BJ (cell line): Measurements from ENCODE around the gene RAB8B. TPM values are rescaled to one million over a fixed set of nuclear protein-coding genes. Genes with fewer than 3 reads are reported as not detected.
A peak's percentile ranks its signal among the peaks of the same experiment; 100 is the strongest.

ENCODE experiments used
- CTCF ChIA-PET: fragments of 350-600 bp; formaldehyde crosslinking; extraction: SDS; loops from one replicate; lab custom pipeline; 2021; ENCODE audit warnings: antibody characterized with exemption, inconsistent platforms; lab: Yijun Ruan, JAX
- POLR2A ChIA-PET: fragments of 300-600 bp; sonication (Branson Sonifier 250); formaldehyde crosslinking; extraction: SDS; loops from one replicate; lab custom pipeline; 2021; ENCODE audit warnings: antibody characterized with exemption; lab: Charles Lee
- DNase-seq: peaks from one replicate; pipeline ENCODE4 v3.0.0-alpha.2; 2011; ENCODE audit warnings: low read depth
- H3K27me3 ChIP-seq: 2 replicates; pipeline ENCODE4 v1.6.0; 2011; ENCODE audit warnings: low read length; ENCODE audit not compliant: control insufficient read depth, insufficient read depth
- H3K36me3 ChIP-seq: 2 replicates; pipeline ENCODE4 v1.5.1; 2011; ENCODE audit warnings: low read length; ENCODE audit not compliant: control insufficient read depth, insufficient read depth
- H3K4me3 ChIP-seq: 2 replicates; pipeline ENCODE4 v1.5.1; 2011; ENCODE audit warnings: low read depth, mild to moderate bottlenecking, control low read depth, low read length
- polyA plus RNA-seq: library from polyadenylated mRNA; depleted of rRNA; stranded (reverse); fragments of >200 nt; gene quantifications from 2 replicates; pipeline ENCODE4 v1.2.3, GENCODE V29; 2011
- TF ChIP-seq, protein P1 (sequence below): IDR thresholded peaks from 2 replicates; pipeline ENCODE4 v1.5.1; 2011; ENCODE audit warnings: low read depth, mild to moderate bottlenecking, control low read depth, inconsistent platforms, low read length, moderate library complexity; ENCODE audit not compliant: insufficient read depth

RAB8B gene
- polyA plus RNA-seq, 1 experiment: 16.4 TPM

DNA sequence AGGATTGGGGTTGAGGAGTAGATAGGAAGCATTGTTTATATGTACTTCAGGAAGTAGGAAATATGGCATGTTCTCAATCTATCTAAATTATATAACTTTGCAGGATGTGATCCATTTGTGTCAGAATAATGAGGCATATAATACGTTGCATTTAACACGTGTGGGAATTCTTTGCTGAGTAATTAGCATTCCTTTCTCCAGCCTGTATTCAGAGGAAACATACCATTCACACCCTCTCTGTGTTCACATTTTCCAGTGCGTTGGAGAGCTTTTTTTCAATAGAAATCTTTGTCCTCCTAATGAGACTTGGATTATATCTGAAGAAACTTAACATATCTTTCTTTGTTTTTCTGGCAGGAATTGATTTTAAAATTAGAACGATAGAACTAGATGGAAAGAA is 55.0 kb downstream of the RAB8B start:
- ChIA-PET POLR2A (interaction anchor here (0.6 kb wide), 1 partner anchor 457 kb away, joined by 4 read pairs; no protein-coding TSS in a partner anchor), CTCF (no interaction called here)
- Histone ChIP-seq H3K27me3 (no peaks in the 10 kb centered on the region), H3K36me3 (no peaks in the 10 kb centered on the region), H3K4me3 (no peak overlapping the region)
- TF ChIP-seq, protein P1, sequence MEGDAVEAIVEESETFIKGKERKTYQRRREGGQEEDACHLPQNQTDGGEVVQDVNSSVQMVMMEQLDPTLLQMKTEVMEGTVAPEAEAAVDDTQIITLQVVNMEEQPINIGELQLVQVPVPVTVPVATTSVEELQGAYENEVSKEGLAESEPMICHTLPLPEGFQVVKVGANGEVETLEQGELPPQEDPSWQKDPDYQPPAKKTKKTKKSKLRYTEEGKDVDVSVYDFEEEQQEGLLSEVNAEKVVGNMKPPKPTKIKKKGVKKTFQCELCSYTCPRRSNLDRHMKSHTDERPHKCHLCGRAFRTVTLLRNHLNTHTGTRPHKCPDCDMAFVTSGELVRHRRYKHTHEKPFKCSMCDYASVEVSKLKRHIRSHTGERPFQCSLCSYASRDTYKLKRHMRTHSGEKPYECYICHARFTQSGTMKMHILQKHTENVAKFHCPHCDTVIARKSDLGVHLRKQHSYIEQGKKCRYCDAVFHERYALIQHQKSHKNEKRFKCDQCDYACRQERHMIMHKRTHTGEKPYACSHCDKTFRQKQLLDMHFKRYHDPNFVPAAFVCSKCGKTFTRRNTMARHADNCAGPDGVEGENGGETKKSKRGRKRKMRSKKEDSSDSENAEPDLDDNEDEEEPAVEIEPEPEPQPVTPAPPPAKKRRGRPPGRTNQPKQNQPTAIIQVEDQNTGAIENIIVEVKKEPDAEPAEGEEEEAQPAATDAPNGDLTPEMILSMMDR: no peak
- DNase-seq: no peak

DNA sequence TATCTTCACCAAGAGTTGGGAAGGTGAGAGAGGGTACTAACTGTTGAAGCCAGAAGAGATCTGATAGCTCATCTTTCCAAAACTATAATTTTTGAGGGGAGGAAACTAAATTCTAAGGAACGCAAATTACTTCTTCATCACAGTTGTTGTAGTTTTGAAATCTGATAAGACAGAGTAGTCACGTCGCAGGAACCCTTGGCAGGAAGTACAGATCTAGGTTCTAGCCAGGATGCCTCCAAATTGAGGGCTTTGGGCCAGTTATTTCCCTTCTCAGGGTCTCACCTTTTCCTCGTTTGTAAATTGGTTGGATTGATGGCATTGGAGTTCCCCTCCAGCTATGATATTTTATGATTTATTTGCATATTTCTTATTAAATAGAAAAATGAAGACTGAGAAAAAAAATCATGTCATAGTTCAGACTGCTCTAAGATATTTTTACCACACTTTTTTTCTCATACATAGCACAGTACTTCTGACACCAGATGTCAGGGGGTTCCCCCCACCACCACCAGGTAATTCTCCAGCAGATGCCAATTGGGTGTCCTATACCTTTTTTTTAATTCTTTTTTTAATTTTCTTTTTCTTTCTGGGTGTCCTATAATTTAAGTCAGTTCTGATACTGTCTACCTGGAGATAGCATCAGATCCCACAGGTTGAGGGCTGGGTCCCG is 55.7 kb downstream of the RAB8B start:
- no peak overlapping the region for H3K4me3 ChIP-seq
- TF ChIP-seq, protein P1: no peak
- DNase-seq: no peak
- no peaks in the 10 kb centered on the region for H3K27me3 ChIP-seq
- ChIA-PET CTCF (interaction anchor here (0.6 kb wide), 1 partner anchor 51 kb away, joined by 3 read pairs; no protein-coding TSS in a partner anchor), POLR2A (no interaction called here)
- H3K36me3 ChIP-seq: no peaks in the 10 kb centered on the region

DNA sequence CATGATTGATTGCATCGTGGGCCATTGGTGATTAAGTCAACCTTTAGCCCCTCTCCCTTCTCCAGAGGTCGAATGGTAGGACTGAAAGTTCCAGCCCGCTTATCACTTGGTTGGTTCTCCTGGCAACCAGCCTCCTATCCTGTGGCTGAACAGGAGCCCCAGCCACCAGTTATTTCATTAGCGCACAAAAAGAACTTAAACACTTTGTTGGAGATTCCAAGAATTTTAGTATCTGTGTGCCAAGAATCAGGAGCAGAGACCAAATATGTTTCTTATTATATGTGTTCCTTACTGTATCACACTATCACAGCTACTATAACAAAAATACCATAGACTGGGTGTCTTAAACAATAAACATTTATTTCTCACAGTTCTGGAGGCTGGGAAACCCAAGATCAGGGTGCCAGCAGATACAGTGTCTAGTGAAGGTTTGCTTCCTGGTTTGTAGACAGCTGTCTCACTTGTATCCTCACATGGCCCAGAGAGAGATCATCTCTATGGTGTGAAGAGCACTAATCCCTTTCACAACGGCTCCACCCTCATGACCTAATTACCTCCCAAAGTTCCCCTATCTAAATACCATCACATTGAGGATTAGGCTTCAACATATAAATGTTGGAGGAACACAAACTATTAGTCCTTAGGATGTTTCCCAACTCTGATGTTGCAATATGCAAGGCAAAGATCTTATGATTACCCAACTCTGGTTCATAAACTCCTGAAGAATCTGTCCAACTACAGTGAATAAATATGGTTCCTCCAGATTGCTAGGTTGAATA is 57.5 kb downstream of the RAB8B start:
- peak; percentile 80 for DNase-seq
- H3K36me3 ChIP-seq: no peaks in the 10 kb centered on the region
- H3K4me3 ChIP-seq: no peak overlapping the region
- H3K27me3 ChIP-seq: no peaks in the 10 kb centered on the region
- ChIA-PET POLR2A (no interaction called here), CTCF (interaction anchor here (0.5 to 2.1 kb wide), 3 partner anchors 96 to 198 kb away, joined by 3 to 4 read pairs (median 4); no protein-coding TSS in a partner anchor)
- TF ChIP-seq, protein P1: no peak

DNA sequence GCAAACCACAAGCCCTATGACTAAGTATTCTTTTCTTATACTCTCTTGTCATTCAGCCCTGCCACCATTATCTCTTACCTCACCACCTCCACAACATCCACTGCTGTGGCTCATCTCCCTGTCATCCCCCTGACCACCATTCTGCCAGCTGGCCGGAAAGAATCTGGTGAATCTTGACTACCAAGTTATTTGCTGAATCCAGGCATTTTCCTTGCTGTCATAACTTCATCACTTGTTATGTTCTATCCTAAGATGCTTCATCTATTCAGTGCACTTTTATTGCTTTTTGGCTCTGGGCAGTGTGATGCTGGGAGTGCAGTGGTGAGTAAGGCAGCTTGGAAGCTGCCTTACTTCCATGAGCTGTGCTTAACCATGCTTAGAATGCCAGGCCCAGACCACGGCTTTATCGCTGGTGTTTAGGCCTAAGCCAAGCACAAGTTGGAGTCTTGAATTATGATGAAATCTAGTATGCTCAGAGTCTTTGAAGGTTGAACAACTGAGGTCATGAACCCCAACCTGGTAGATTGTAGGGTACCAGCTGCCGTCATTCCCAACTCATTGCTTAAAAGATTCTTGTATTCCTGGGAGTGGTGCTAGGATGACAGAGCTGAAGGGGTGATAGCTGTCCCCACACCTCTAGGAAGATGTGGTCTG is 61.0 kb downstream of the RAB8B start:
- TF ChIP-seq, protein P1: no peak
- CTCF ChIA-PET: no interaction called here
- POLR2A ChIA-PET: interaction anchor here (0.8 kb wide), 1 partner anchor 205 kb away, joined by 3 read pairs; no protein-coding TSS in a partner anchor
- Histone ChIP-seq H3K4me3 (no peak overlapping the region), H3K27me3 (no peaks in the 10 kb centered on the region), H3K36me3 (no peaks in the 10 kb centered on the region)
- DNase-seq: peak; percentile 95

DNA sequence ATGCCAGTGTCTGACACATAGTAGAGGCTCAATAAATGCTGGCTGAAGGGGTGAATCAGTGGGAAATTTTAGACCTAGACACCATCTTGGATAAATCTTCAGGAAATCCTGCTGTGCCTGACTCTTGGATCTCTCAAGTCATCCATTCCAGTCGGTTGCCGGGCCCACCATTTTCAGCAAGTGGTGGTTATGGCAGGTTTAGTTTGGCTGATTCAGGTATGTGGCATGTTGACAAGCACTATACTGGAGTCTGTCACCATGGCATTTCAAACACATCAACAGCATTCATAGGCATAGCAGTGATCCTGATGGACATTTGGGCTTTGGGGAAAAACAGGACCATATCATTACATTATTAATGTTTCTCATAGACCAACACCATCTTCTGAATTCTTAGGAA is 62.3 kb downstream of the RAB8B start:
- POLR2A ChIA-PET: no interaction called here

More for the DNA sequence above, 62.3 kb downstream of the RAB8B start:
- TF ChIP-seq, protein P1: no peak
- CTCF ChIA-PET: no interaction called here
- no peaks in the 10 kb centered on the region for H3K27me3 ChIP-seq
- no peak overlapping the region for H3K4me3 ChIP-seq
- no peaks in the 10 kb centered on the region for H3K36me3 ChIP-seq
- DNase-seq: no peak
